Sigmoid colon (tissue), 7 donors: ENCODE data around the gene WDFY1. TPM values are rescaled to one million over a fixed set of nuclear protein-coding genes. Genes with fewer than 3 reads are reported as not detected.

Source experiments
- DNase-seq: peaks from one replicate; pipeline ENCODE4 v3.0.0-alpha.2; 2019
- H3K27ac ChIP-seq, 4 donors: fragments of 200-600 bp; sonication (generic); one replicate each; pipeline ENCODE4 v1.5.1; 2016 to 2019; ENCODE audit warnings: mild to moderate bottlenecking in 1 of 4
- H3K27me3 ChIP-seq, 3 donors: fragments of 200-600 bp; sonication (generic); one replicate each; pipeline ENCODE4 v1.5.1; 2019; ENCODE audit warnings: mild to moderate bottlenecking in 1 of 3
- H3K36me3 ChIP-seq, 4 donors: fragments of 200-600 bp; sonication (generic); one replicate each; pipeline ENCODE4 v1.5.1; 2016 to 2019
- H3K4me1 ChIP-seq, 4 donors: fragments of 200-600 bp; sonication (generic); one replicate each; pipeline ENCODE4 v1.5.1; 2017 to 2019
- H3K4me3 ChIP-seq, 4 donors: fragments of 200-600 bp; sonication (generic); one replicate each; pipeline ENCODE4 v1.5.1; 2017 to 2019; ENCODE audit warnings: mild to moderate bottlenecking in 2 of 4, moderate library complexity in 1 of 4
- H3K9me3 ChIP-seq, 4 donors: fragments of 200-600 bp in 3 of 4; sonication (generic) in 3 of 4; one replicate each; pipeline versions ENCODE4 v1.5.1 to v1.6.1; 2013 to 2019
- CTCF ChIP-seq, 4 experiments: fragments of 450-650 bp in 3 of 4; fragments of 200-600 bp in 1 of 4; IDR thresholded peaks; one replicate each; pipeline ENCODE4 v1.5.1; 2016 to 2019; ENCODE audit warnings: antibody characterized with exemption in 4 of 4, mild to moderate bottlenecking in 3 of 4, moderate library complexity in 2 of 4
- EP300 ChIP-seq, 4 donors: sonication (generic); formaldehyde crosslinking; IDR thresholded peaks; one replicate each; pipeline ENCODE4 v1.6.1; 2017; ENCODE audit warnings: antibody characterized with exemption in 4 of 4
- POLR2A ChIP-seq, 2 donors: fragments of 450-650 bp; IDR thresholded peaks; one replicate each; pipeline ENCODE4 v1.6.1; 2016; ENCODE audit warnings: antibody characterized with exemption in 2 of 2, mild to moderate bottlenecking in 2 of 2, moderate library complexity in 2 of 2
- POLR2AphosphoS5 ChIP-seq, 4 donors: sonication (generic); formaldehyde crosslinking; IDR thresholded peaks; one replicate each; pipeline ENCODE4 v1.6.1; 2017; ENCODE audit warnings: antibody characterized with exemption in 4 of 4
- WGBS, 2 donors: extraction: QIAGEN DNeasy Blood & Tissue Kit; methylation state at CpG; one replicate each; pipeline ENCODE4 v1.1.7; 2013; 5-methylcytosine and 5-hydroxymethylcytosine counted together
- intact Hi-C: fragments of 100-400 bp; cut with DNase I; formaldehyde crosslinking; loops from one replicate; pipeline ENCODE4 v1.15.1; 2023
- polyA plus RNA-seq, 3 donors: library from polyadenylated mRNA; stranded (reverse); fragments of 200-250 nt; gene quantifications; one replicate each; pipeline ENCODE4 v1.2.3, GENCODE V29; 2013
- total RNA-seq, 4 donors: library from RNA; depleted of rRNA; stranded (reverse); fragments of >200 nt; gene quantifications; one replicate each; pipeline ENCODE4 v1.1.0, GENCODE V29; 2016
- donor health status: healthy with polysubstance abuse.
- donor health status: Bipolar disorder and iron deficiency.
- donor health status: healthy.

The WDFY1 gene
- total and polyA plus RNA-seq, 7 donors: 17.4 to 36.1 (median 24.3) TPM

- H3K9me3 ChIP-seq: no peaks in the 10 kb centered on the region
- H3K27ac ChIP-seq: no peak overlapping the region
- TF ChIP-seq EP300 (IDR thresholded peaks at IDR 0.05) (no peak), CTCF (IDR thresholded peaks at IDR 0.05) (no peak), POLR2AphosphoS5 (IDR thresholded peaks at IDR 0.05) (no peak), POLR2A (IDR thresholded peaks at IDR 0.05) (no peak)
- no peaks in the 10 kb centered on the region for H3K4me1 ChIP-seq
- intact Hi-C loops: no loop called here
- H3K4me3 ChIP-seq: no peak overlapping the region
- H3K36me3 ChIP-seq: peaks cover 0 to 74% (median 10%) of the 10 kb centered on the region in 4 donors
- no peaks in the 10 kb centered on the region for H3K27me3 ChIP-seq
- 67 to 75% methylated on average over 4 of the region's 4 CpGs for WGBS, 2 donors
- no peak for DNase-seq
Observed at GRCh38 chr2:223890721-223891120, 54.4 kb downstream of the WDFY1 start.

- TF ChIP-seq EP300 (IDR thresholded peaks at IDR 0.05) (no peak), POLR2A (IDR thresholded peaks at IDR 0.05) (no peak), CTCF (IDR thresholded peaks at IDR 0.05) (no peak), POLR2AphosphoS5 (IDR thresholded peaks at IDR 0.05) (no peak)
- H3K4me3 ChIP-seq: no peak overlapping the region
- intact Hi-C loops: no loop called here
- WGBS, 2 donors: 97 to 99% methylated on average over 3 of the region's 3 CpGs
- H3K27ac ChIP-seq: no peak overlapping the region
- H3K4me1 ChIP-seq: no peaks in the 10 kb centered on the region
- no peaks in the 10 kb centered on the region for H3K9me3 ChIP-seq
- no peak for DNase-seq
- peaks cover 0 to 74% (median 11%) of the 10 kb centered on the region in 4 donors for H3K36me3 ChIP-seq
- no peaks in the 10 kb centered on the region for H3K27me3 ChIP-seq
Observed at GRCh38 chr2:223889229-223889628, 55.9 kb downstream of the WDFY1 start.

- H3K27me3 ChIP-seq: no peaks in the 10 kb centered on the region
- no peak overlapping the region for H3K27ac ChIP-seq
- TF ChIP-seq POLR2AphosphoS5 (IDR thresholded peaks at IDR 0.05): no peak
- no peak for TF ChIP-seq CTCF (IDR thresholded peaks at IDR 0.05)
- TF ChIP-seq EP300 (IDR thresholded peaks at IDR 0.05): no peak
- TF ChIP-seq POLR2A (IDR thresholded peaks at IDR 0.05): no peak
- 94 to 97% methylated on average over 2 of the region's 2 CpGs for WGBS, 2 donors
- no peak for DNase-seq
- H3K9me3 ChIP-seq: no peaks in the 10 kb centered on the region
- H3K4me3 ChIP-seq: no peak overlapping the region
- intact Hi-C loops: no loop called here
- H3K4me1 ChIP-seq: no peaks in the 10 kb centered on the region
- peaks cover 0 to 74% (median 9%) of the 10 kb centered on the region in 4 donors for H3K36me3 ChIP-seq
Observed at GRCh38 chr2:223888251-223888650, 56.9 kb downstream of the WDFY1 start.

GRCh38 chr2:223887127-223887526 is 58.0 kb downstream of the WDFY1 start:
- H3K27ac ChIP-seq: peak overlapping the region in 1 of 4 donors; percentile 6
- 83 to 89% methylated on average over 5 of the region's 5 CpGs for WGBS, 2 donors
- no peak for DNase-seq

More at GRCh38 chr2:223887127-223887526, 58.0 kb downstream of the WDFY1 start:
- no peak for TF ChIP-seq POLR2A (IDR thresholded peaks at IDR 0.05)
- no peak for TF ChIP-seq EP300 (IDR thresholded peaks at IDR 0.05)
- TF ChIP-seq CTCF (IDR thresholded peaks at IDR 0.05): no peak
- TF ChIP-seq POLR2AphosphoS5 (IDR thresholded peaks at IDR 0.05): no peak
- H3K27me3 ChIP-seq: no peaks in the 10 kb centered on the region
- H3K9me3 ChIP-seq: no peaks in the 10 kb centered on the region
- H3K4me3 ChIP-seq: no peak overlapping the region
- peaks cover 0 to 72% (median 9%) of the 10 kb centered on the region in 4 donors for H3K36me3 ChIP-seq
- no peaks in the 10 kb centered on the region for H3K4me1 ChIP-seq
- intact Hi-C loops: no loop called here
